Neural cell (in vitro differentiated cells): Measurements from ENCODE around the gene MACC1. TPM values are rescaled to one million over a fixed set of nuclear protein-coding genes. Genes with fewer than 3 reads are reported as not detected.

Source experiments
- H2AFZ ChIP-seq: fragments of 200-600, 300-800 bp; sonication (generic), shearing (Covaris generic); 2 replicates; pipeline ENCODE4 v1.6.0; 2014; ENCODE audit warnings: low read depth, mild to moderate bottlenecking, antibody characterized with exemption, low read length, moderate library complexity
- H3F3A ChIP-seq: fragments of 200-600 bp; shearing (Covaris generic); 2 replicates; pipeline ENCODE4 v1.6.1; 2016; ENCODE audit warnings: mild to moderate bottlenecking, moderate library complexity, mixed read lengths, antibody characterized with exemption, low read length; ENCODE audit not compliant: insufficient read depth, poor library complexity, severe bottlenecking
- H3K27ac ChIP-seq: fragments of 200-600, 300-800 bp; sonication (generic), shearing (Covaris generic); 2 replicates; pipeline ENCODE4 v1.5.1; 2014; ENCODE audit warnings: mild to moderate bottlenecking, low read length, moderate library complexity
- H3K27me3 ChIP-seq: fragments of 300-800, 200-600 bp; sonication (generic), shearing (Covaris generic); 2 replicates; pipeline ENCODE4 v1.6.0; 2014; ENCODE audit warnings: mild to moderate bottlenecking, low read depth, low read length, moderate library complexity; ENCODE audit not compliant: insufficient read depth
- H3K36me3 ChIP-seq: fragments of 300-800, 200-600 bp; sonication (generic), shearing (Covaris generic); 2 replicates; pipeline ENCODE4 v1.5.1; 2014; ENCODE audit warnings: mild to moderate bottlenecking, antibody characterized with exemption, low read length, moderate library complexity; ENCODE audit not compliant: insufficient read depth
- H3K4me2 ChIP-seq: fragments of 300-800, 200-600 bp; sonication (generic), shearing (Covaris generic); 2 replicates; pipeline ENCODE4 v1.6.0; 2014; ENCODE audit warnings: mild to moderate bottlenecking, low read length
- H3K4me3 ChIP-seq: fragments of 300-800, 200-600 bp; sonication (generic), shearing (Covaris generic); 2 replicates; pipeline ENCODE4 v1.5.1; 2014; ENCODE audit warnings: mild to moderate bottlenecking, low read length, moderate library complexity
- H3K79me2 ChIP-seq: fragments of 200-600 bp; shearing (Covaris generic); replicated peaks from 2 replicates; pipeline ENCODE4 v1.6.0; 2014; ENCODE audit warnings: mild to moderate bottlenecking, low read length, moderate library complexity; ENCODE audit not compliant: insufficient read depth
- H3K9ac ChIP-seq: fragments of 300-800, 200-600 bp; sonication (generic), shearing (Covaris generic); 2 replicates; pipeline ENCODE4 v1.6.1; 2016; ENCODE audit warnings: mild to moderate bottlenecking, low read length, mixed read lengths
- H3K9me2 ChIP-seq: fragments of 200-600 bp; shearing (Covaris generic); 2 replicates; pipeline ENCODE4 v1.6.1; 2016; ENCODE audit warnings: mild to moderate bottlenecking, low read length, mixed read lengths; ENCODE audit not compliant: insufficient read depth
- H3K9me3 ChIP-seq: fragments of 200-600, 300-800 bp; sonication (generic), shearing (Covaris generic); 2 replicates; pipeline ENCODE4 v1.6.1; 2016; ENCODE audit warnings: mild to moderate bottlenecking, mixed run types, low read length, moderate library complexity, mixed read lengths
- H4K20me1 ChIP-seq: fragments of 200-600 bp; shearing (Covaris generic); 2 replicates; pipeline ENCODE4 v1.6.1; 2016; ENCODE audit warnings: mild to moderate bottlenecking, mixed run types; ENCODE audit not compliant: insufficient read depth
- EP300 ChIP-seq: fragments of 450-650 bp; conservative IDR thresholded peaks from 2 replicates; pipeline ENCODE4 v1.6.1; 2014; ENCODE audit warnings: antibody characterized with exemption, mild to moderate bottlenecking, moderate library complexity; ENCODE audit not compliant: poor library complexity, severe bottlenecking
- EZH2 ChIP-seq: fragments of 200-600, 300-800 bp; shearing (Covaris generic), sonication (generic); IDR thresholded peaks from 2 replicates; pipeline ENCODE4 v1.6.1; 2014; ENCODE audit warnings: antibody characterized with exemption, low read length, borderline replicate concordance, mild to moderate bottlenecking; ENCODE audit not compliant: insufficient read depth, poor library complexity, severe bottlenecking
- MXI1 ChIP-seq: fragments of 450-650 bp; conservative IDR thresholded peaks from 2 replicates; pipeline ENCODE4 v1.6.1; 2014; ENCODE audit warnings: antibody characterized with exemption, mild to moderate bottlenecking; ENCODE audit not compliant: poor library complexity, severe bottlenecking
- POLR2AphosphoS5 ChIP-seq: IDR thresholded peaks from 2 replicates; pipeline ENCODE4 v1.6.1; 2012
- RAD21 ChIP-seq: fragments of 450-650 bp; conservative IDR thresholded peaks from 2 replicates; pipeline ENCODE4 v1.6.1; 2014; ENCODE audit warnings: antibody characterized with exemption, mild to moderate bottlenecking, moderate library complexity
- SMC3 ChIP-seq: fragments of 450-650 bp; conservative IDR thresholded peaks from 2 replicates; pipeline ENCODE4 v1.6.1; 2014; ENCODE audit warnings: antibody characterized with exemption, mild to moderate bottlenecking, moderate library complexity; ENCODE audit not compliant: poor library complexity
- TAF1 ChIP-seq: IDR thresholded peaks from 2 replicates; pipeline ENCODE4 v1.6.1; 2012; ENCODE audit warnings: low read depth
- polyA plus RNA-seq: library from polyadenylated mRNA; depleted of rRNA; stranded (reverse); fragments of >200 nt; gene quantifications from 2 replicates; pipeline ENCODE4 v1.2.3, GENCODE V29; 2014
- TF ChIP-seq, protein P1 (sequence below): fragments of 450-650 bp; IDR thresholded peaks from 2 replicates; pipeline ENCODE4 v1.5.1; 2014; ENCODE audit warnings: antibody characterized with exemption, mild to moderate bottlenecking, moderate library complexity; ENCODE audit not compliant: poor library complexity, severe bottlenecking
- TF ChIP-seq, protein P2 (sequence below): IDR thresholded peaks from 2 replicates; pipeline ENCODE4 v1.6.1; 2012; ENCODE audit warnings: borderline replicate concordance

The MACC1 gene
- polyA plus RNA-seq, 1 donor from 2014 or later: 0.20 TPM

DNA sequence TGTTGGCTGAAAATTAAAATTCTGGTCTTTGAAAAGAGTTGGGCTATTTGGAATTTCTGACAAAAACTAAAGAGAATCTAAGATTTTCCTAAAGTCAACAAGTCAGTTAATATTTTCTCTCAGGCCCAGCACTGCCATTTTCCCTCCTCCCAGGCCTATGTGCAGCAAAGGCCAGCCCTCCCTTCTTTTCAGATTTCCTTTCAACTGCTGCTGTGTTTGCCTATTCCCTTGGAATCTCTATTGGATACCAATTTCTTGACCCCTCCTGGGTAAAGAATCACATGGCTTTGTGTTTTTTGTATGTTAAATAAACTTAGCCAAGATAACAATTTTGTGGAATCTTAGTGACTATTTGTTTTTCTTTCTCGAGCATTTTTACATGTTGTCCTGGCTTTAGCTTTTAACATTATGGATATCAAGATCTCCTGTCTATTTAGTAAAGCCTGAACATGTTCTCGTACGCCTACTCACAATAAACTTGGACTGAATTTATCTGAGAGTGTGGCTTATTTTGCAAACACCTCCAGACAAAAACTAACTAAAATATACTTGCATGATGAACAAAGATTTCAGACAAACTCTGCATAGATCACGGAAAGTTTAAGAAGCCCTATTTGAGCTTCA is 19.9 kb downstream of the MACC1 start:
- Histone ChIP-seq H3K36me3 (no peaks in the 10 kb centered on the region), H3K27ac (no peak overlapping the region), H2AFZ (no peak overlapping the region), H3K9me3 (no peaks in the 10 kb centered on the region), H3K4me2 (no peak overlapping the region), H3K79me2 (no peaks in the 10 kb centered on the region), H3F3A (no peaks in the 10 kb centered on the region), H4K20me1 (no peaks in the 10 kb centered on the region), H3K27me3 (no peaks in the 10 kb centered on the region), H3K9me2 (no peaks in the 10 kb centered on the region), H3K4me3 (no peak overlapping the region), H3K9ac (no peak overlapping the region)
- TF ChIP-seq, protein P1, sequence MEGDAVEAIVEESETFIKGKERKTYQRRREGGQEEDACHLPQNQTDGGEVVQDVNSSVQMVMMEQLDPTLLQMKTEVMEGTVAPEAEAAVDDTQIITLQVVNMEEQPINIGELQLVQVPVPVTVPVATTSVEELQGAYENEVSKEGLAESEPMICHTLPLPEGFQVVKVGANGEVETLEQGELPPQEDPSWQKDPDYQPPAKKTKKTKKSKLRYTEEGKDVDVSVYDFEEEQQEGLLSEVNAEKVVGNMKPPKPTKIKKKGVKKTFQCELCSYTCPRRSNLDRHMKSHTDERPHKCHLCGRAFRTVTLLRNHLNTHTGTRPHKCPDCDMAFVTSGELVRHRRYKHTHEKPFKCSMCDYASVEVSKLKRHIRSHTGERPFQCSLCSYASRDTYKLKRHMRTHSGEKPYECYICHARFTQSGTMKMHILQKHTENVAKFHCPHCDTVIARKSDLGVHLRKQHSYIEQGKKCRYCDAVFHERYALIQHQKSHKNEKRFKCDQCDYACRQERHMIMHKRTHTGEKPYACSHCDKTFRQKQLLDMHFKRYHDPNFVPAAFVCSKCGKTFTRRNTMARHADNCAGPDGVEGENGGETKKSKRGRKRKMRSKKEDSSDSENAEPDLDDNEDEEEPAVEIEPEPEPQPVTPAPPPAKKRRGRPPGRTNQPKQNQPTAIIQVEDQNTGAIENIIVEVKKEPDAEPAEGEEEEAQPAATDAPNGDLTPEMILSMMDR: no peak

DNA sequence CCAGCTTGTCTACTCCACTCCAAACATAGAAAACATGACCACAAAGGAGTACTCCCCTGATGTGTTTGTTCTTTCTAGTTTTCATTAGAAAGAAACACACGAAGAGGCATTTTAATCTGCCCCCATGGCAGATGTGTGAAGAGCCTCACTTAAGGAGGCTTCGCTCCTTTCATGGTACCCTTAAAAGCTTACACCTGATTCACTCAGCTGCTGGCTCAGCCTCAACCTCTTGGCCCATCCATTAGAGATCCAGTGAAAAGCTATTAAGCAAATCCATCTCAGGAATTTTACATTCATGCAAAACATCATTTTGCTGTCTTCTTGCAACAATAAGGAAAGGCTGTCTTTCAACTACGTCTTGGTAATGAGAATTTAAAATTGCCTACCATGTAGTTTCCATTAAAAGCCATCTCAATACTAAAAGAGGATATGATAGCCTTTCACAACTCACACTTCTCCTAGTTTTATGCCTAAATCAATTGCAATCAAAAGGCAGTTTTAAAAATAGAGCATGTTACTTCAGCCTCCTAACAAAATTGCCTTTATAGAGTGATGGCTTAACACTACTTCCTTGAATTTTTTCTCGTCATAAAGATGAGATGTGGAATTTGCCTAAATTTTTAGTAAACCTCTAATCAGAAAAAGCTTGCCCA is 22.7 kb downstream of the MACC1 start:
- Histone ChIP-seq H3K27me3 (no peaks in the 10 kb centered on the region), H3K27ac (peak overlapping the region; percentile 33), H3K9me2 (no peaks in the 10 kb centered on the region), H4K20me1 (no peaks in the 10 kb centered on the region), H3K9me3 (no peaks in the 10 kb centered on the region), H3K9ac (no peak overlapping the region), H2AFZ (no peak overlapping the region), H3K79me2 (no peaks in the 10 kb centered on the region), H3K4me3 (peak overlapping the region; percentile 5), H3K4me2 (peak overlapping the region; percentile 8), H3F3A (no peaks in the 10 kb centered on the region), H3K36me3 (no peaks in the 10 kb centered on the region)
- TF ChIP-seq RAD21: no peak

DNA sequence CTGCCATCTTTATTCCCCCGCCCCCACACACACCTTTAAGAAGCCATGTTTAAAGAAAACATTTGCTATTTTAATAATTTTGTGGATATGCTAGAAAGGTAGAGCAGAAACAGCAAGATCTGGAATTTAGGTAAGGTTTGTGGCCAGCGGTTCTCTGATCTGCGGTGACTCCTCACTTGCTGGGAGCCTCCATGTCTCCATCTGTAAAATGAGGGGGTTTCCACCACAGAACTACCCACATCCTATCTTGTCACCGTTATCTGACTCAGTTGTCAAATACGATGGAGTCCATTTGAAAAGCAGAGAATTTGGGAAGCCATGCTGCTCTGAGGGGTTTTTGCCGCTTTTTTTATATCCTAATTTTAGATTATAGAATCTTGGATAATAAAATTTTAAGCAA is 23.3 kb downstream of the MACC1 start:
- no peaks in the 10 kb centered on the region for H3F3A ChIP-seq
- TF ChIP-seq RAD21 (no peak), SMC3 (no peak), MXI1 (no peak), TAF1 (no peak), POLR2AphosphoS5 (no peak), EP300 (no peak), EZH2 (no peak)
- TF ChIP-seq, protein P2, sequence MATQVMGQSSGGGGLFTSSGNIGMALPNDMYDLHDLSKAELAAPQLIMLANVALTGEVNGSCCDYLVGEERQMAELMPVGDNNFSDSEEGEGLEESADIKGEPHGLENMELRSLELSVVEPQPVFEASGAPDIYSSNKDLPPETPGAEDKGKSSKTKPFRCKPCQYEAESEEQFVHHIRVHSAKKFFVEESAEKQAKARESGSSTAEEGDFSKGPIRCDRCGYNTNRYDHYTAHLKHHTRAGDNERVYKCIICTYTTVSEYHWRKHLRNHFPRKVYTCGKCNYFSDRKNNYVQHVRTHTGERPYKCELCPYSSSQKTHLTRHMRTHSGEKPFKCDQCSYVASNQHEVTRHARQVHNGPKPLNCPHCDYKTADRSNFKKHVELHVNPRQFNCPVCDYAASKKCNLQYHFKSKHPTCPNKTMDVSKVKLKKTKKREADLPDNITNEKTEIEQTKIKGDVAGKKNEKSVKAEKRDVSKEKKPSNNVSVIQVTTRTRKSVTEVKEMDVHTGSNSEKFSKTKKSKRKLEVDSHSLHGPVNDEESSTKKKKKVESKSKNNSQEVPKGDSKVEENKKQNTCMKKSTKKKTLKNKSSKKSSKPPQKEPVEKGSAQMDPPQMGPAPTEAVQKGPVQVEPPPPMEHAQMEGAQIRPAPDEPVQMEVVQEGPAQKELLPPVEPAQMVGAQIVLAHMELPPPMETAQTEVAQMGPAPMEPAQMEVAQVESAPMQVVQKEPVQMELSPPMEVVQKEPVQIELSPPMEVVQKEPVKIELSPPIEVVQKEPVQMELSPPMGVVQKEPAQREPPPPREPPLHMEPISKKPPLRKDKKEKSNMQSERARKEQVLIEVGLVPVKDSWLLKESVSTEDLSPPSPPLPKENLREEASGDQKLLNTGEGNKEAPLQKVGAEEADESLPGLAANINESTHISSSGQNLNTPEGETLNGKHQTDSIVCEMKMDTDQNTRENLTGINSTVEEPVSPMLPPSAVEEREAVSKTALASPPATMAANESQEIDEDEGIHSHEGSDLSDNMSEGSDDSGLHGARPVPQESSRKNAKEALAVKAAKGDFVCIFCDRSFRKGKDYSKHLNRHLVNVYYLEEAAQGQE: no peak
- TF ChIP-seq, protein P1: no peak
- H3K27ac ChIP-seq: peak overlapping the region; percentile 33
- H4K20me1 ChIP-seq: no peaks in the 10 kb centered on the region
- H2AFZ ChIP-seq: no peak overlapping the region
- H3K9me2 ChIP-seq: no peaks in the 10 kb centered on the region
- no peaks in the 10 kb centered on the region for H3K9me3 ChIP-seq
- H3K9ac ChIP-seq: no peak overlapping the region
- no peak overlapping the region for H3K4me3 ChIP-seq
- H3K79me2 ChIP-seq: no peaks in the 10 kb centered on the region
- no peaks in the 10 kb centered on the region for H3K27me3 ChIP-seq
- no peak overlapping the region for H3K4me2 ChIP-seq
- H3K36me3 ChIP-seq: no peaks in the 10 kb centered on the region
